ENCODE data around the gene TRAP1.

TRAP1 gene

DNA sequence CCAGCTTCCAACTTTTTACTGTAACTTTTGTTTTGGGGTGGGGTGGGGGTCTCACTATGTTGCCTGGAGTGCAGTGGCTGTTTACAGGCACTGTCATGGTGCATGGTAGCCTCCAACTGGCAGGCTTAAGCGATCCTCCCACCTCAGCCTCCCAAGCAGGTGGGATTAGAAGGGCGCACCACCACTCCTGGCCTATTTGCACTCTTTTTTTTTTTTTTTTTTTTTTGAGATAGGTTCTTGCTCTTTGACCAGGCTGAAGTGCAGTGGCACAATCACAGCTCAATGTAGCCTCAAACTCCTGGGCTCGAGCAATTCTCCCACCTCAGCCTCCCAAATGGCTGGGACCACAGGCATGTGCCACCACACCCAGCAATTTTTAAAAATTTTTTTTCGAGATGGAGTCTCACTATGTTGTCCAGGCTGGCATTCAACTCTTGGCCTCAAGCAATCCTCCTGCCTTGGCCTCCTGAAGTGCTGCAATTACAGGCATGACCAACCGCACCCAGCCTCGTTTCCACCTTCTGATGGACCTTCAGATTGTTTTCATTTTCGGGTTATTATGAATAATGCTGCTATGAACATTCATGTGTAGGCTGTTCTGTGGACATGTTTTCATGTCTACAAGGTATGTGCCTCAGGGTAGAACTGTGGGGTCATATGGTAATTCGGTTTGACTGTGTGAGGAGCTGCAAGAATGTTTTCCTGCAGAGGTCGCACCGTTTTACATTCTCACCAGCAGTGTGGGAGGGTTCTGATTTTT lies 10.9 kb downstream of the TRAP1 start:
- no peak for DNase-seq

DNA sequence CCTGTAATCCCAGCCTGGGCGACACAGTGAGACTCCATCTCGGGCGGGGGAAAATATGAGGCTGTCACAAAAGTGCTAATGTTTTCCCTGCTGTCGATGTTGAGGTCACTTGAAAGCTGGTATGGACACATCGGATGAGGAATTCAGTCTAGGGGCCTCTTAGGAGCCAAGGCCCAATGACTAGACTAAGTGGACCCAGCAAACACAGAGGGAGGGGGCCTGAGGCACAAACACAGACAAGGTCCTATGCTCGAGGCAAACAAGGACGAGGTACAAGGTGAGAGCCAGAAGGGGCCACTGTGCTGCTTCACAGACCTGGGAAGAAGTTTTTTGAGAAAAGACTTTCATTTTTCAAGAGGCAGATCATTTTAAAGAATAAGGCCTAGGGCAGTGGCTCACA lies 15.2 kb downstream of the TRAP1 start:
- DNase-seq: no peak

DNA sequence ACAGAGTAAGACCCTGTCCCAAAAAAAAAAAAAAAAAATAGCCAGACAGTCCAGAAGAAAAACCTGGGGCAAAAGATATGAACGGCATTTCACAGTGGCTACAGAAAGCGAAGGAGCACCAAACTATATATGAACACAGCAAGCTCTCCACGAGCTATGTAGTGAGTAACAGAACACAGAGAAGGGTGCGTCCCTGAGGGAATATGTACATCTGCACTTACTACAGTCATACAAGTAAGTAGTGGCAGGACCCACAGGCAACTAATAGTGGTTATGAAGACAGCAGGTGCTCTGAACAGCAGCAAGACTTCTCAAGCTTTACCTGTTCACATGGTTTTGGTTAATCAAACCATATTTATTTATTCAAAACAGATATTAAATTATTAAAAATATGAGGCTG lies 15.8 kb downstream of the TRAP1 start:
- no peak for DNase-seq

DNA sequence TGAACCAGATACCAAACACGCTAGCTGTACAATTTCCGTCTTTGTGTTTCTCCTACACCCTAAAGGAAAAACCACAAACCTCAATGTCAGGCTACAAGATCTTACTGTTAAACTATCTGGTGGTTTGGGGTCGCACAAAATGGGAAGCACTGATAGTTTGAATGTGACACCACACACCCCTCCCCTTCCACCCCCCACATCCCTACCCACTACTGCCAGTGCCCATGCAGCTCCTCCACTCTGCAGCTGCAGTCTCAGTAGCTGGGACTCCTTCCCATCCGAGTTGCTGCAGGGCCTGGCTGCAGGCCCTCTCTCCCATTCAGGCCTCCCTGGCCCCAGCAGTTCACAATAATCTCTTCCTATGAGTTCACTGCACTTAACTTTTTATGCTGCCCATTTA lies 18.4 kb downstream of the TRAP1 start:
- DNase-seq: no peak

DNA sequence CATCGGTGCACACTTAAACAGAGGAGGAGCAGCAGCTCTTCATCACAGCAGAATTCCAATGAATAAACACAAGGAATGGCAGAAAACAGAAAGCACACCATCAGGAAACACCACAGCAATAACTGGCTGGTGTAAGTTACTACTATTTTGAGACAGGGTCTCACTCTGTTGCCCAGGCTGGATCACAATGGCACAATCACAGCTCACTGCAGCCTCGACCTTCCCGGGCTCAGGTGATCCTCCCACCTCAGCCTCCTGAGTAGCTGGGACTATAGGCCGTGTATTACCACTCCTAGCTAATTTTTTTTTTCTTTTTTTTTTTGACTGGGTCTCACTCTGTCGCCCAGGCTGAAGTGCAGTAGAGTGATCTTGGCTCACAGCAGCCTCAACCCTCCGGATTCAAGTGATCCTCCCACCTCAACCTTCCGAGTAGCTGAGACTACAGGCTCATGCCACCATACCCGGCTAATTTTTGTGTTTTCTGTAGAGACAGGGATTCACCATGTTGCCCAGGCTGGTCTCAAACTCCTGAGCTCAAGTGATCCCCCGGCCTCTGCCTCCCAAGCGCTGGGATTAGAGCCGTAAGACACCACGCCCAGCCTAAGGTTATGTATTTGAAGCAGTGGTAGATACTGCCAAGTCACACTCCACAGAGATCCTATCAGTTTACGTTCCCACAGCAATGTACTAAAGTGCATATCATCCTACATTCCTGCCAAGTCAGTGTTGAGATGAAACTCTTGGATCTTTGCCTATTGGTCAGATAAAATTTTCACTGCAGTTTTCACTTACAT lies 20.7 kb downstream of the TRAP1 start:
- no peak for DNase-seq

DNA sequence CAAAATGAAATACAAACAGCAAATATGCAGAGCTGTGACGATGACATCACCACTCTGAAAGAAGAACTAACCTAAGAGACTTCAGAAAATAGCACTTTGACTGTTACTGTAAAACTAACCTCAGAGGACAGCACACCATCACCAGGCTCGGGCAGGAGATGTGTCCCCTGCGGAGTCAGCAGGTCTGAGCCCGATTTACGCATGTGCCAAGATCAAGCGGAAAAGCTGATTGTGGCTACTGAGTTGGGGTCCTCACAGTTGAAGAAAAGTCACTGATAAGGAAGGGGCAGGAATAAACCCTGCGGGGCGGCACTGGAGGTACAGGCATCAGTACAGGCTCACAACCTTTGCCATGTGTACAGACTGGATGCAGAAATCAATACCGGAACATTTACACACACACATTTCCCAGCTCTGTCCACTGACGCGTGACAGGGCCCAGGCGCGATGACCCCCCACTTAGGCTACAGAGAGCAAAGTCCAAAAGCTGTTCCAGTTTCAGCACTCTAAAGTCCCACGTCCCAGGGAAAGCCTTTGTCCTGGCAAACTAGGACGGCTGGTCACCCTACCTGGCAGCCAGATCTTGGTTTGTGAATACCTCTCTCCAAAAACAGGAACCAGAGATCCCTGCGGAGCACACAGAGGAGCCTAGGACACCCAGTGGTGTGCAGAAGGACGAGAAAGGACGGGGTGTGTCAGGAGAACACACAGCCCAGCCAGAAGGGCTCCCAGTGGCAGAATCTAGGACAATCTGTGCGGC lies 21.5 kb downstream of the TRAP1 start:
- DNase-seq: no peak

DNA sequence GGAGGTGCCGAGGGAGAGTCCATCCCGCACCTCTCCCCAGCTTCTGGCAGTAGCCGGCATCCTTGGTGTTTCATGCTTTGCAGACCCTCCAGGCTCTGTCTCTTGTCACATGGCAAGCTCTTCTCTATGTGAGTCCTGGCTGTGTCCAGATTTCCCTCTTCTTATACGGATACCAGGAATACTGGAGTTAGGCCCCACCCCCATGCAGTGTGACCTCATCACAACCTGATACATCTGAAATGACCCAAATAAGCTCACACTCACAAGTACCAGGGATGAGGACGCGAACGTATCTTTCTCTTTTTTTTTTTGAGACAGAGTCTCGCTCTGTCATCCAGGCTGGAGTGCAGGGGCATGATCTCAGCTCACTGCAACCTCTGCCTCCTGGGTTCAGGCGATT lies 23.3 kb downstream of the TRAP1 start:
- no peak for DNase-seq

DNA sequence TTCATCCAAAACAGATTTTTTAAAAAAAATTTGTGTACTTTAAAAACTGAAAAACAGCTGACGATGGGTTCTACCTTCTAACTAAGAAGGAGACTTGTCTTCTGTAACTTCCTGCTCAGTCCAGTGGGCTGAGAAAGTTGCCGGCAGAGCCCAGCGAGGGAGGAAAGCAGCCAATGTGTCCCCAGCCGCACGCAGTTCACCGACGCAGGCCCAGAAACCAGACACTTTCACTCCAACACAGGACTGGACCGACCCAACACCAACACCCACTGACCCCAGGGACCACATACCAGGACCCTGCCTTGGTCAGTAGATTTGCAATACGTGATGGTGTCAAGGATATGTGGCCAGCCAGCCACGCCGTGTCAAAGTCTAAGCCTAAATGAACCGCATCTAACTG lies 25.6 kb downstream of the TRAP1 start:
- no peak for DNase-seq

DNA sequence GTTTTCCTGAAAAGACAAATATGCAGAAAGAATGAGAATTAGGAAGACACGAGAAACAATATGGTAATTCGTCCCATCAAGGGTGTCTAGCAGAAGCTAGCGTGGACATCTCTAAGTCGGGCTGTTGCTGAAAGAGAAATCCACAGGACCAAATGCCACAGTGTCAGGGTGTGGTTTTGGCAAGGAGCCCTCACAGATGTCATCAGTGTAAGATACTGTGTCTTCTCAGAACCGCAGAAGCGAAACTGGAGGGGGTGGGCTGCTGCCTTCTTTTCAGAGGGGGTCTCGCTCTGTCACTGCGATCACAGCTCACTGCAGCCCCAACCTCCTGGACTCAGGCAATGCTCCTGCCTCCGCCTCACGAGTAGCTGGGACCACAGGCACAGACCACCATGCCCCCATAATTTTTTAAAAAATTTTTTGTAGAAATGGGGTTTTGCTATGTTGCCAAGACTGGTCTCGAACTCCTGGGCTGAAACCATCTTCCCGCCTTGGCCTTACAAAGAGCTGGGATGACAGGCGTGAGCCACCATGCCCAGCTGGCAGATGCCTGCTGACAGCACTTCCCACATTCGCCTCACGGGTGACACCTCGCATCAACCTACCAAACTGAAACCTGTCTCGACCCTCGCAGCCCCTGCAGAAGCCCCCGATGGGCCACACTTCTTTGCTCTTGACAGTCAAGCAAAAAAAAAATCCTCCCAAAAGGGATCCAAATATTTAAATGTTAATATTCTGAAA lies 26.2 kb downstream of the TRAP1 start:
- DNase-seq: no peak

DNA sequence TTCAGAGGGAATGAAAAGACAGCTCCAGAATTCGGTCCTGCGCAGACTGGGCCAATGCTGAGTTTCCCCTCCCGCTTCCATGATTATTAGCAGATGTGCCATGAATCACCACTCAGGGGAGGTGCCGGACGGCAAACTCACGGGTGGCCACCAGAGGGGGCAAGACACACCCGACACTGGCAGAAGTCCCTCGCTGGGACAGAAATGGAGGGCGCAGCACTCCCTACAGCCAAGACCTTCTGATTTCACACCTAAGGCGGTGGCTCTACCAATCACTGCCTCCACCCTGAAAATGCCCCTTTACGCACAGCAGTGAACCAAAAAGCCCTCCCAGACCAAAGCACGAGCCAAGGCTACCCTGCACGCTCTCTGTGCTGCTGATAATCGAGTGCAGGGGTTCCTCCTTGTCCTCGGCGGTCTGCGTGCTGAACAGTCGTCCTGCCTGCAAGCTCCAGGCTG lies 26.8 kb downstream of the TRAP1 start:
- DNase-seq: peak; percentile 86 to 88

DNA sequence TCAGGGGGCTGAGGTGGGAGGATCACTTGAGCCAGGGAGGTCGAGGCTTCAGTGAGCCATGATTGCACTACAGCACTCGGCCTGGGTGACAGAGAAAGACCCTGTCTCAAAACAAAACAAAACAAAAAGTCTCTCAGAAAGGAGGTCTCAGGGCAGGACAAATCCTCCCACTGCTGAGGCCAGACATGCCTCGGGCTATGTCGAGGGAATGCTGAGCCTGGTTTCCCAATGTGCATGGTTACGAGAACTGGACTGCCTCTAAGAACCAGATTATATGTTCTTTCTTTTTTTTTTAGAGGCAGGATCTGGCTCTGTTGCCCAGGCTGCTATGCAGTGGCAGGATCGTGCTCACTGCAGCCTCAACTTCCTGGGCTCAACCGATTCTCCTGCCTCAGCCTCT lies 27.6 kb downstream of the TRAP1 start:
- DNase-seq: no peak

DNA sequence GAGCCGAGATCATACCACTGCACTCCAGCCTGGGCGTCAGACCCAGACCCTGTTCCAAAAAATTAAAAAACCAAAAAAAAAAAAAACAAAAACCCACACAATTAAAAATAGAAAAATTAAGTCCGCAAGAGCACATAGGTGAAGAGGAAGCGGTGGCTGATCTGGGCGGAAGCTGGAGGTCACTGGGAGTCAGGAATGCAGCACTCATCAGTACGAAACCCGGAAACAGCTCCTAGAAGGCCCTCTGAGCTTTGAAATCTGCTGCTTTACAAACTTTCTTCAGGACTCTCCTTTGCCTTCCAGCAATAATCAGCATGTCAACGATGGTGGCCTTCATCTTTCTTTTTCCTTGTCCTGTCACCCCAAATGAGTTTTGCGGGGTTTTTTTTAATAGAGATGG lies 29.5 kb downstream of the TRAP1 start:
- DNase-seq: no peak

DNA sequence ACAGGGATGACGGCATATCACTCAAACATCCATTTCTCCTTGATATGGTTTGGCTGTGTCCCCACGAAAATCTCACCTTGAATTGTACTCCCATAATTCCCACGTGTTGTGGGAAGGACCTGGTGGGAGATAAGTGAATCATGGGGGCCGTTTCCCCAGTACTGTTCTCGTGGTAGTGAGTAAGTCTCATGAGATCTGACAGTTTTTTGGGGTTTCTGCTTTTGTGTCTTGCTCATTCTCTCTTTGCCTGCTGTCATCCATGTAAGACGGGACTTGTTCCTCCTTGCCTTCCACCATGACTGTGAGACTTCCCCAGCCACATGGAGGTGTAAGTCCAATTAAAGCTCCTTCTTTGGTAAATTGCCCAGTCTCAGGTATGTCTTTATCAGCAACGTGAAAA lies 30.3 kb downstream of the TRAP1 start:
- DNase-seq: no peak

DNA sequence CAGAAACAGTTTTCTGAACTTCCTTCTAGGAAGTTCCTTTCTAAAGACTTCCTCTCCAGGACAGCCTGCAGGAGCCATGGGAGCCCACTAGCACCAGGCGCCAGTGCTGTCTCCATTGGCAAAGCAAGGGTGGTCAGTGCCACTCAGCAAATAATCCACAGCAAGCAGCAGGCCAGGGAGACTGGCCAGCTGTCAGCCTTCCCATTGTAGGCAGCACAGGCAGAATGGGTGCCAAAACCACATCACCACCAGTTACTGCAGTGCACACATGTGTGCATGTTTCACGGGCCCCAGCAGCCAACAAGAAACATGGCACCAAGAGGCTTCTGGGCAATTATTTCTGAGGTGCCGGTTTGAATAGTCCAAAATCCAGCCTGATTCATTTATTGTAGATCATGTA lies 36.1 kb downstream of the TRAP1 start:
- DNase-seq: peak in 1 of 2 donors; percentile 7

DNA sequence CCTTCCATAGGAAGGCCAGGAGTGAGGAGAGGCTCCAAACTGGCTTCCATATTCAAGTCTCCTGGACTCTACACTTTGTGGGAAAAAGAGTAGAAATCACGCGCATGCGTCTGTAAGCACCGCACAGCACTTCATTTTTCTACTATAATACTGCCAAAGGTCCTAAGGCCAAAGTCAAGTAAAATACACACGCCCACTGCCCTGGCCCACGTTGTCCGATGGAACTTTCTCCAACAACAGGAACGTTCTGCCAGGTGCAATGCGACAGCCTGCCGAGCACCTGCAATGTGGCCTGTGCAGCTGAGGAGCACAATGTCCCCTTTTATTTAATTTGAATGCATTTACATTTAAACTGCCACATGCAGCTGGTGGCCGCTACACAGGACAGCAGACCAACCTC lies 39.3 kb downstream of the TRAP1 start:
- no peak for DNase-seq

DNA sequence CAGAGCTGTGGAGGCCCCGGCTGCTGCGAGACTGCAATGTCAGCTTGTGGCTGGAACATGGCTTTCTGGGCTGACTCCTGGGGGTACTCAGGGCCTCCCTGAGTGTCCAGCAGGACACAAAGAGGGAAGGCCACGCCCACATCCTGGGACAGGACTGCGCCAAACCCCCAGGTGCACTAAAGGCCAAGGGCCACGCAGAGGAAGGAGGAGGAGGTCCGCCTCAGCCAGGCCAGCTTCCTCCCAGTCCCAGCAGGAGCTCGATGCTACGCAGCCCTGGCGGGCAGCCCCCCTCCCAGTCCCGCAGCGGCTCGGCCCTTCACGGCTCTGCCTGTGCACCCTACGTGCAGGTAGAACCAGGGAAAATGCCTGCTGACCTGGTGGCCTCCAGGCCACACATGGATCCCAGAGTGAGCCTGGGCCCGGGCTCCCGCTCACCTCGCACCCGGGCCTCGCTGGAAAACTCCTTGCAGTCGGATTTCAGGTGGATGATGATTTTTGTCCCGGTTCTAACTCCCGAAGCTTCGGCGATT lies 41.7 kb downstream of the TRAP1 start:
- DNase-seq: no peak

DNA sequence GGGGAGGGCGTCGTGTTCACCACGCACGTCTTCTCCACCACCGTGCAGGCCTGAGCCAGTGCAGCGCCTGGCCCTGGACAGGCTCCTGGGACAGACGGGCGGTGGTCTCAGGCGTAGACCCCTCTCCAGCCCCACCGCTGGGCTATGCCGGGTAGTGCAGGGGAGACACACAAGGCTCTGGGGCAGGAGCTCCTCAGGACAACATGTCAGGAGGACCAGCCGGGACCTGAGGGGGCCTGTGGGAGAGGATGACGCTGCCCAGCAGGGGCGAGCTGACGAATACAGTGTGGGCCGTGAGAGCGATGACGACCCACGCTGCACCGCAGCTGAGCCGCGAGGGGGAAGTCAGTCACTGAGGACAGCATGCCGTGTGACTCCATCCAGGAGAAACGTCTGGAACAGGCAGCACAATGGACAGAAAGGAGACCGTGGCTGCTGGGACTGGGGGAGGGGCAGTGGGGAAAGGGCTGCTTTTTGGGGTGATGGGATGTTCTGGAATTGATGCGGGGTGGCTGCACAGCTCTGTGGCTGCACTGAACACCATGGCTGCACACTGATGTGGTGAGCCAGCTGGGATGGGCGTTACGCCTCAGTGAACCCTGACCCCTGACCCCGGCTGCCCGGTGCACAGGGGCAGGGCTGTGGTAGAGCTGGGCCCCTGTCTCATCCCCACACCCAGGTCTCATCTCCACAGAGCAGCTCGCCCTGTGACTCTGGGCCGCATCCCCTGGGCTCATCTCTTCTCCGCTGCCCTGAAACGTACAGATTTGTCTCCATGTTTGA lies 42.6 kb downstream of the TRAP1 start:
- DNase-seq: no peak

DNA sequence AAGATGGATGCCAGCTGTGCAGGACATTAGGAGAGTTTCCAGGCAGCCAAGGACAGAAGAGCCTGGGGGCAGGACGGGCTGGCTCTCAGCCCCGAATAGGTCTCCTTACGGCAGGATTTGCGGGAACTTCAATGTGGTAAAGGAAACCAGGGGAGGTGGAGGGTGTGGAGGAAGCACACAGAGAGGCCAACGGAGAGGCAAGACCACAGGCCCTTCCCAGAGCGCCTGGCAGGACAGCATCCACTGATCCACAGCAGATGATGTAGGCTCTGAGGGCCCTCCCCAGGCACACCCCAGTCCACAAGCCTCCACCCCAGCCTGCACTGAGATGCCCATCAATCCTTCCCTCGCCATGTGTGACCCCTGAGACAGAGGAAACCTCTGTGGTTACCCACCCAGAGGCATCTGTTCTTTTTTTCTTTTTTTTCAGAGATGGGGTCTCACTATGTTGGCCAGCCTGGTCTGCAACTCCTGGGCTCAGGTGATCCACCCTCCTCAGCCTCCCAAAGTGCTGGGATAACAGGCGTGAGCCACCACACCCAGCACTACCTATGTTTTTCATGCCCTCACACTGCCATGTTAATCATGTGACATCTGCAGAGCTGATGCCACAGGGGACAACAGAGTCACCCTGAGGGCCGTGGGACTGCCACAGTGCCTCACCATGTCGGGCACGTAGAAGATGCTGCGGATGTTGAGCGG lies 43.5 kb downstream of the TRAP1 start:
- no peak for DNase-seq

DNA sequence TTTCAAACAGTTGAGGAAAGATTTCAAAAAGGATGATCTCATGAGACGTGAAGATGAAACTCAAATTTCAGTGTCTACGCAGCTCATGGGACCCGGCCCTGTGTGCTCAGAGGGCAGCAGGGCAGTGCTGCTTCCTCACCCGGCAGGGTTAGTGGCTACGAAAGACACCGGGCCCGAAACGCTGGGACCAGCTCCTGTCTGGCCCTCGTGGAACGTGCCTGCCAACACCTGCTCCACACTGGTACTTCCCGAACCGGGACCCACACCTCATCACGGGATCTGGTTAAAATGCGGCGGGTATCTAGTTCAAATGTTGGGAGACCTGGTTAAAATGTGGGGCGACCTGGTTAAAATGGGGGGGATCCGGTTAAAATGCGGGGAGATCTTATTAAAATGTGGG lies 44.1 kb downstream of the TRAP1 start:
- DNase-seq: no peak

DNA sequence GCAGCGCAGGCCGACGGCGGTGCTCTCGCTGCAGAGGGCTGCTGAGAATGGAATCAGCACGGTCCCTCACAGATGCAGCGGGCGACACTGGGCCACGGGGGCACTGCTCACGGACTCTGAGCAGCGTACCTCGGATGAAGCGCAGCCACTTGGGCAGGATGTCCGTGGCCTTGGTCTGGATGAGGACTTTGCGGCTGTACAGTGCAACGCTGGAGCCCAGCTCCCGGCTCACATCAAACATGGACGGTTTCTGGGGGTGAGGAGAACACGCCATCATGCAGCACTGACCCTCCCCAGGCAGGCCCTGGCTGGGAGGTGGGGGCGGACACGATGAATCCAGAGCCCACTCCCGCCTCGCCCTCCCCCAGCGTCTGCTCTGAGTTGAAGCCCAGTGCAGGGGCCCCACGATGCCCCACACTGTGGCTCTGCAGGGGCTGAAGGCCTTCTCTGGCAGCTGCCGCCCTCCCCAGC lies 44.7 kb downstream of the TRAP1 start:
- DNase-seq: no peak

DNA sequence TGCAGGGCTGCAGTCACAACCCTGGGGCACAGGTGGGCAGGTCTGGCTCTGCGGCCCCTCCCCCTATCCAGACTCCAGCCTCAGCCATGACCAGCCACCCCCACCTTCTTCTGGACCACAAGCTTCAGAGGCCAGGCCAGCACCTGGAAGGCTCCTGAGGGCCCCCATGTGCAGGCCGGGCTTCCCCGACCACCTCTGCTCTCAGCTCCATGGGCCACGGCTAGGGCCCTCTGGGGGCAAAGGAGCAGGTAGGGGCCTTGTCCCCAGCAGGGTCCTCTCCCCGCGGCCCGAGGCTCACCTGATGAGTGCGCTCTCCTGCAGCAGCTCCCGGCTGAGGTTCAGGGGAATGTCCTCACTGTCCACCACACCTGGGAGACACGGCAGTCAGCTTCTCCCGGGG lies 45.9 kb downstream of the TRAP1 start:
- DNase-seq: no peak
